H9 (cell line): ENCODE results near the gene MICAL3. TPM values are rescaled to one million over a fixed set of nuclear protein-coding genes. Genes with fewer than 3 reads are reported as not detected.

ENCODE experiments used
- DNase-seq: peaks from one replicate; pipeline ENCODE4 v3.0.0-alpha.2; 2017
- H2AFZ ChIP-seq: one replicate; pipeline ENCODE4 v1.6.1; 2013; ENCODE audit warnings: mild to moderate bottlenecking, low read length, control low read depth, moderate library complexity
- H2AK5ac ChIP-seq: 2 replicates; pipeline ENCODE4 v1.6.1; 2013; ENCODE audit warnings: low read length, control low read depth, mixed read lengths; ENCODE audit not compliant: insufficient read length
- H2BK120ac ChIP-seq: one replicate; pipeline ENCODE4 v1.6.1; 2013; ENCODE audit warnings: low read depth, mild to moderate bottlenecking, low read length, control low read depth, inconsistent platforms; ENCODE audit not compliant: poor library complexity, severe bottlenecking
- H2BK12ac ChIP-seq: 2 replicates; pipeline ENCODE4 v1.6.1; 2013; ENCODE audit warnings: low read length, control low read depth, mixed read lengths, low read depth; ENCODE audit not compliant: insufficient read length
- H2BK15ac ChIP-seq: 2 replicates; pipeline ENCODE4 v1.6.1; 2013; ENCODE audit warnings: low read depth, low read length, control low read depth
- H2BK20ac ChIP-seq: one replicate; pipeline ENCODE4 v1.6.1; 2013; ENCODE audit warnings: low read depth, mild to moderate bottlenecking, low read length, control low read depth, inconsistent platforms; ENCODE audit not compliant: poor library complexity, severe bottlenecking
- H2BK5ac ChIP-seq: 2 replicates; pipeline ENCODE4 v1.6.1; 2013; ENCODE audit warnings: low read length, control low read depth, mixed read lengths; ENCODE audit not compliant: insufficient read length
- H3K14ac ChIP-seq: 2 replicates; pipeline ENCODE4 v1.6.1; 2013; ENCODE audit warnings: low read length, control low read depth; ENCODE audit not compliant: insufficient read depth
- H3K18ac ChIP-seq: 2 replicates; pipeline ENCODE4 v1.6.1; 2013; ENCODE audit warnings: low read depth, mild to moderate bottlenecking, mixed read lengths, low read length, control low read depth; ENCODE audit not compliant: insufficient read length
- H3K23ac ChIP-seq: 2 replicates; pipeline ENCODE4 v1.6.1; 2013; ENCODE audit warnings: low read length, control low read depth, mixed read lengths, low read depth; ENCODE audit not compliant: insufficient read length
- H3K23me2 ChIP-seq: 2 replicates; pipeline ENCODE4 v1.6.1; 2013; ENCODE audit warnings: low read depth, mild to moderate bottlenecking, mixed read lengths, low read length, control low read depth; ENCODE audit not compliant: insufficient read length, poor library complexity, severe bottlenecking
- H3K27ac ChIP-seq: 2 replicates; pipeline ENCODE4 v1.5.1; 2013; ENCODE audit warnings: low read length, control low read depth, mixed read lengths, low read depth; ENCODE audit not compliant: insufficient read length
- H3K27me3 ChIP-seq: 2 replicates; pipeline ENCODE4 v1.6.1; 2013; ENCODE audit warnings: low read length, control low read depth, inconsistent platforms; ENCODE audit not compliant: insufficient read depth
- H3K4ac ChIP-seq: 2 replicates; pipeline ENCODE4 v1.6.1; 2013; ENCODE audit warnings: low read depth, mild to moderate bottlenecking, control low read depth, inconsistent platforms, low read length, moderate library complexity
- H3K4me1 ChIP-seq: 2 replicates; pipeline ENCODE4 v1.6.1; 2013; ENCODE audit warnings: low read length, control low read depth, inconsistent platforms; ENCODE audit not compliant: insufficient read depth
- H3K4me2 ChIP-seq: 2 replicates; pipeline ENCODE4 v1.6.1; 2013; ENCODE audit warnings: low read length, control low read depth, mixed read lengths; ENCODE audit not compliant: insufficient read length, insufficient read depth
- H3K56ac ChIP-seq: 2 replicates; pipeline ENCODE4 v1.6.1; 2013; ENCODE audit warnings: low read depth, mild to moderate bottlenecking, mixed read lengths, low read length, control low read depth; ENCODE audit not compliant: insufficient read length
- H3K79me1 ChIP-seq: 2 replicates; pipeline ENCODE4 v1.6.1; 2013; ENCODE audit warnings: low read depth, mild to moderate bottlenecking, moderate library complexity, low read length, control low read depth, inconsistent platforms; ENCODE audit not compliant: insufficient read depth, poor library complexity, severe bottlenecking
- H3K79me2 ChIP-seq: 2 replicates; pipeline ENCODE4 v1.6.1; 2013; ENCODE audit warnings: low read length, control low read depth, inconsistent platforms; ENCODE audit not compliant: insufficient read depth
- H3K9ac ChIP-seq: 2 replicates; pipeline ENCODE4 v1.6.1; 2013; ENCODE audit warnings: low read length, control low read depth, mixed read lengths; ENCODE audit not compliant: insufficient read length; ENCODE audit errors: extremely low read depth
- H3K9me3 ChIP-seq: one replicate; pipeline ENCODE4 v1.6.1; 2013; ENCODE audit warnings: low read depth, low read length, inconsistent platforms; ENCODE audit not compliant: control insufficient read depth
- H3T11ph ChIP-seq: one replicate; pipeline ENCODE4 v1.6.1; 2013; ENCODE audit warnings: mild to moderate bottlenecking, low read length, control low read depth, inconsistent platforms
- H4K20me1 ChIP-seq: one replicate; pipeline ENCODE4 v1.6.1; 2013; ENCODE audit not compliant: control insufficient read depth, insufficient read length, insufficient read depth
- H4K5ac ChIP-seq: 2 replicates; pipeline ENCODE4 v1.6.1; 2013; ENCODE audit warnings: low read depth, mild to moderate bottlenecking, mixed read lengths, low read length, control low read depth; ENCODE audit not compliant: insufficient read length
- H4K8ac ChIP-seq: replicated peaks from 2 replicates; pipeline ENCODE4 v1.6.1; 2013; ENCODE audit warnings: low read length, control low read depth, mixed read lengths, low read depth; ENCODE audit not compliant: insufficient read length
- H4K91ac ChIP-seq: 2 replicates; pipeline ENCODE4 v1.6.1; 2013; ENCODE audit warnings: low read depth, mild to moderate bottlenecking, moderate library complexity, mixed read lengths, low read length, control low read depth; ENCODE audit not compliant: insufficient read length
- H3K27ac Mint-ChIP-seq, 3 experiments: 2 replicates in 2 of 3; 3 replicates in 1 of 3; pipeline ENCODE4 v1.8.0; 2020 to 2021; ENCODE audit warnings: mixed read lengths in 3 of 3, mild to moderate bottlenecking in 1 of 3, moderate library complexity in 1 of 3
- H3K27me3 Mint-ChIP-seq: 2 replicates; pipeline ENCODE4 v1.8.0; 2021; ENCODE audit warnings: low read depth, mild to moderate bottlenecking, moderate library complexity, mixed read lengths
- H3K36me3 Mint-ChIP-seq, 3 experiments: 2 replicates in 2 of 3; 3 replicates in 1 of 3; pipeline ENCODE4 v1.8.0; 2020 to 2021; ENCODE audit warnings: low read depth in 3 of 3, mixed read lengths in 3 of 3; ENCODE audit not compliant: insufficient read depth in 1 of 3
- H3K4me1 Mint-ChIP-seq, 2 experiments: 2 replicates each; pipeline ENCODE4 v1.8.0; 2020; ENCODE audit warnings: mixed read lengths in 2 of 2
- H3K4me3 Mint-ChIP-seq, 2 experiments: 2 replicates in 1 of 2; 3 replicates in 1 of 2; pipeline ENCODE4 v1.8.0; 2020 to 2021; ENCODE audit warnings: mild to moderate bottlenecking in 2 of 2, mixed read lengths in 2 of 2, moderate library complexity in 1 of 2
- H3K9me3 Mint-ChIP-seq, 2 experiments: 2 replicates in 1 of 2; 3 replicates in 1 of 2; pipeline ENCODE4 v1.8.0; 2020; ENCODE audit warnings: mild to moderate bottlenecking in 2 of 2, mixed read lengths in 2 of 2, moderate library complexity in 1 of 2
- WGBS: extraction: QIAGEN DNeasy Blood & Tissue Kit; methylation state at CpG from one replicate; pipeline ENCODE4 v1.1.7; 2013; ENCODE audit warnings: missing lambda C conversion rate, low lambda C conversion rate, mixed read lengths; ENCODE audit not compliant: insufficient read length; ENCODE audit errors: extremely low coverage; 5-methylcytosine and 5-hydroxymethylcytosine counted together
- total RNA-seq: library from RNA; stranded (reverse); gene quantifications from 2 replicates; pipeline ENCODE4 v1.2.1, GENCODE V29; 2021
- TF ChIP-seq, protein P1 (sequence below): fragments of 200-600 bp; sonication (generic); conservative IDR thresholded peaks from 3 replicates; pipeline ENCODE4 v1.8.0; 2021; ENCODE audit warnings: antibody characterized with exemption, mild to moderate bottlenecking

MICAL3 gene
- total RNA-seq, 1 experiment from 2014 or later, result 50.2 TPM

DNA sequence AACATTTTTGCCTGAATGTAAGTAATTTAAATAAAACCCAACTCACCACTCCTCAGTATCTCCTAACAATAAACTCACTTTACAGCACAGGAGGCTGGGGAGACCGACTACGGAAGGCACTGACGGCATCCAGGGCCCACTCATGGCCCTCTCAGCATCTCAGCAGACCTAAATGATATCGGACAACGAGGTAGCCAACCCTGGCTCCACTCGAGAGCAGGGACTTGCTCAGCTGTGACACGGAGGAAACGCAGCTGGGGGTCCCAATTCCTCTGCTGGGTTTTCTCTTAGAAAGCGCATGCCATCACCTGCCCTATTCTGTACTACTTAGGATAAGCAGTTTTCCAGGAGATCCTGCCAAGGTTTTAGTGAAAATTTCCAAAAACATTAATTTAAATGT is 141.0 kb downstream of the MICAL3 start:
- H3K9me3 ChIP-seq, result no peaks in the 10 kb centered on the region

More for the DNA sequence above, 141.0 kb downstream of the MICAL3 start:
- H2BK12ac ChIP-seq, result no peak overlapping the region
- H3K23me2 ChIP-seq, result no peaks in the 10 kb centered on the region
- no peak overlapping the region for H4K5ac ChIP-seq
- Mint-ChIP-seq H3K4me3 (no peak overlapping the region), H3K4me1 (no peaks in the 10 kb centered on the region; a peak in 1 of 4 replicates), H3K36me3 (peaks cover 23 to 75% (median 41%) of the 10 kb centered on the region in 3 experiments; a peak in 6 of 7 replicates), H3K9me3 (no peaks in the 10 kb centered on the region), H3K27ac (no peak overlapping the region), H3K27me3 (peaks cover 51% of the 10 kb centered on the region)
- no peak overlapping the region for H2BK20ac ChIP-seq
- H3K4me2 ChIP-seq, result no peak overlapping the region
- H3K4me1 ChIP-seq, result no peaks in the 10 kb centered on the region
- H3K14ac ChIP-seq, result no peak overlapping the region
- TF ChIP-seq, protein P1, sequence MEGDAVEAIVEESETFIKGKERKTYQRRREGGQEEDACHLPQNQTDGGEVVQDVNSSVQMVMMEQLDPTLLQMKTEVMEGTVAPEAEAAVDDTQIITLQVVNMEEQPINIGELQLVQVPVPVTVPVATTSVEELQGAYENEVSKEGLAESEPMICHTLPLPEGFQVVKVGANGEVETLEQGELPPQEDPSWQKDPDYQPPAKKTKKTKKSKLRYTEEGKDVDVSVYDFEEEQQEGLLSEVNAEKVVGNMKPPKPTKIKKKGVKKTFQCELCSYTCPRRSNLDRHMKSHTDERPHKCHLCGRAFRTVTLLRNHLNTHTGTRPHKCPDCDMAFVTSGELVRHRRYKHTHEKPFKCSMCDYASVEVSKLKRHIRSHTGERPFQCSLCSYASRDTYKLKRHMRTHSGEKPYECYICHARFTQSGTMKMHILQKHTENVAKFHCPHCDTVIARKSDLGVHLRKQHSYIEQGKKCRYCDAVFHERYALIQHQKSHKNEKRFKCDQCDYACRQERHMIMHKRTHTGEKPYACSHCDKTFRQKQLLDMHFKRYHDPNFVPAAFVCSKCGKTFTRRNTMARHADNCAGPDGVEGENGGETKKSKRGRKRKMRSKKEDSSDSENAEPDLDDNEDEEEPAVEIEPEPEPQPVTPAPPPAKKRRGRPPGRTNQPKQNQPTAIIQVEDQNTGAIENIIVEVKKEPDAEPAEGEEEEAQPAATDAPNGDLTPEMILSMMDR, result no peak
- H3K56ac ChIP-seq, result no peak overlapping the region
- no peak overlapping the region for H4K8ac ChIP-seq
- H3K18ac ChIP-seq, result no peak overlapping the region
- peaks cover 16% of the 10 kb centered on the region; the same call in 1 of the 2 replicates for H3K27me3 ChIP-seq
- H2AFZ ChIP-seq, result no peak overlapping the region
- no peak overlapping the region for H2BK5ac ChIP-seq
- no peak overlapping the region for H3K4ac ChIP-seq
- no peak overlapping the region for H3K27ac ChIP-seq
- H2BK120ac ChIP-seq, result no peak overlapping the region
- H2BK15ac ChIP-seq, result no peak overlapping the region
- H3K23ac ChIP-seq, result no peak overlapping the region
- H2AK5ac ChIP-seq, result no peak overlapping the region
- no peaks in the 10 kb centered on the region for H3K79me2 ChIP-seq
- no CpG with 5 or more reads among the region's 9 CpGs for WGBS
- no peak overlapping the region for H3T11ph ChIP-seq
- H4K20me1 ChIP-seq, result no peaks in the 10 kb centered on the region
- no peaks in the 10 kb centered on the region for H3K79me1 ChIP-seq
- no peak overlapping the region for H4K91ac ChIP-seq
- H3K9ac ChIP-seq, result no peak overlapping the region
- no peak for DNase-seq
